ENCODE measurements around the gene SBNO2.

The SBNO2 gene

DNA sequence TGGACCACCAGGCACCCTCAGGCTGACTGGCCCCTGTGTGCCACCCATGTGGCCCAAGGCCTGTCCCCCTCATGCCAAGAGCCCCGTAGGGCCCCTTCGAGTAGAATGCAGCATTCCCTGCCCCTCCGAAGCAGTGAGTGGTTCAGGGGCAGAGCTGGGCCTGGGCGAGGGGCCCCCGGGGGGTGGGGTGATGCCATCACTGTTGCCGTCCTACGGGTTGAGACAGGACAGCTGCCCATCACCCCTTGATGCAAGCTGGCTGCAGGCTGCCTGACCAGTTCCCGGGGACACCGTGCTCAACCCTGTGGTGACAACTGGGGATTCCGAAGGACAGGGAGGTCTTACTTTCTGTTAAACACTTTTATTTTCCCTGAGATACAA, 4.7 kb downstream of the SBNO2 start:
- DNase-seq (ENCODE audit: low read depth): no peak

DNA sequence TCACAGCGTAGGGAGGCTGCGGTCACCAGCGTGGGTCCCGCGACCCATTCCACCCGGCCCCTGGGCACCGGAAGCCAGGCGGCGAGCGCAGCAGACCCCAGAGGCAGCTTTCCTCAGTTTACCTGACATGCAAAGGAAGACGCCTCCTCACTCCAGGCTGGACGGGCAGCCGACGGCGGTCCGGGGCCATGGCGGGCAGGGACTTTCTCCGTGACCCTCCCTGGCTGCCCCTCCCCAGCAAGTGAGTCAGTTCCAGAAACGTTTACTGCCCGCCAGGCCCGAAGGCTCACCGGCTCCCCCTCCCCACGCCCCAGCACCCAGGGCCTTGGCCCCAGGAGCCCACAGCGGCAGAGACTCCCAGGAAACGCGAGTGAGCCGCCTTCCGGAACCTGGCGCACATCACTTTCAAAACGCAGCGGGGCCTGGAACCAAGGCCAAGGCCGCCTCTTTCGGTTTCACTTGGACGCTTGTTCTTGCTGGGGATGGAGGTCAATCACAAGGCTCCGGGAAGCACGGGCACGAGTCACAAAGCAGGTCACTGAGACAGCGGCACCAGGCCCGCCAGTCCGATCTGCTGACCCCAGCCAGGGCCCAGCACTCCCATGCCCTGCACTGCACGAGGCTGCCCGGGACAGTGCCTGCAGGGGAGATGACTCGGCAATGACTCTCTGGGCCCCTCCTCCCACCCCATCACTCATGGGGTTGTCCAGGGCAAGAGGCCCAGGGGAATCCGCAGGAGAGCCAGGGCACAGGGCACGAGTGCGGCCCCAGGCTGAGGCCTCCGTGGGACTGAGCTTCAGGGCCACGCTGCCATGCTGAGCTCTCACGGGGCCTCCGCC, 5.3 kb downstream of the SBNO2 start:
- DNase-seq (ENCODE audit: low read depth): peak; percentile 62

DNA sequence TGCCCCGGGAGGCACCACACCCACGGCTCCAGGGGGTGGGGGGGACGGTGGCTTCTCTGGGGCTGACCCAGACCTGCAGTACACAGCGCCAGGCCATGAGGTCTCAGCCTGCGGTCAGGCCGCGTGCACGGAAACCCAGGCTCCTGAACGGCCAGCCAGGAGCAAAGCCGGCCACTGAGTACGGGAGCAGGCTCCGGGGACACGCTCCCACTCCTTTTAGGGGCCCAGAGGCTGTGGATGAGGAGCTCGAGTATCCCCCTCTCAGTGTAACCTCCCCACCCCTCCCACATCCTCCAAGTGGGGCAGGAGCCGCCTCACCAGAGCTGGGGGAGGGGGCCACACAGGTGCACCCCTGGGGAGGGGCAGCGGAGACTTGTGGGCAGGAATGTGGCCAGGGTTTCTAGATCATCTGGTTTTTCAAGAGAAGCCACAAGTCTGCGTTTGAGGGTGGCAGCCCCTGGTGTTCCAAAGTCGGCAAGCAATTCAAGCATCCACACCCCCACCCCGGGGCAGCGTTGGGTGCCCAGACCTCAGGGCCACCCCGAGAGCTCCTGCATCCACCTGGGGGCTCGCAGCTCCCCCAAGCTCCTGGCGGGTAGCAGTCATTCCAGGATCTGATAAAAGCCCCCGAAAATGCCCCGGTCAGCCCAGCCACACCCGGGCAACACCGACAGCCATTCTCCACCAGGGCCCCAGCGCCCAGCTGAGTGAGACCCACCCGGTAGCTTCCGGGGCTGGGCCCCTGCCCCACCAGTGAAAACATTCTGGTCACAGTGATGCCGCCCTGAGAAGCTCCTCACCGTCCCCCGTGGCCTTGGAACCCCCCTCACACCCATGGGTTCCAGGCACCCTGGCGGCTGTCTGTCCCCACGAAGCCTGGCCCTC, 6.1 kb downstream of the SBNO2 start:
- no peak for DNase-seq (ENCODE audit: low read depth)

DNA sequence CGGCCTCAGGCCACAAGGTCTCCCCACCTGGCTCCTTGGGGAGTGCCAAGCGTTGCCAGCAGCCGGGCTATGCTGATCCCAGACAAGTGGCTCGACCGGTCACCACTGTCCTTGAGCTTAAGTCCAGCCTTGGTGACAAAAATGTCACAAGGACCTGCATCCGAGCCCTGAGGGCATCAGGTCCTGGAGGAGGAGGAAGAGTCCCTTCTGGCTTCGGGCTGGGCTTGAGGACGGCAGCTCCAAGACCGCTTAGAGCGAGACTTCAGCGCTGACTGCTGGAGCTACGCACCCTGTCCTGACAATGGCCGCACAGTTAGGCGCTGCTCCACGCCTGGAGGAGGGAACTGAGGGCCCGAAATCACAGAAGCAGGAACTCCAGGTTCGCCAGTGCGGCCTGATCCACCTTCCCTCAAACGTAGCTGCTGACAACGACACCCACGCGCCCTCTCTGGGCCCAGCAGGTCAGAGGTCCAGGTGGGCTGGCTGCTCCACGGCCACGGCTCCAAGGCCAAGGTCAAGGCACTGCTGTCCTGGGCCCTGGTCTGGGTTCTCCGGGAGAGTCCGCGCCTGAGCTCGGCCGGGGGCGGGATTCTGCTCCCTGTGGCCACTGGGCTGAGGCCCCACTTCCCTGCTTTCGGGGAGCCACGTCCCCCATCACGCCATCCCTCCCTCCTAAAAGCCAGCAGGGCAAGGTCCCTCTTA, 7.0 kb downstream of the SBNO2 start:
- DNase-seq (ENCODE audit: low read depth): no peak

DNA sequence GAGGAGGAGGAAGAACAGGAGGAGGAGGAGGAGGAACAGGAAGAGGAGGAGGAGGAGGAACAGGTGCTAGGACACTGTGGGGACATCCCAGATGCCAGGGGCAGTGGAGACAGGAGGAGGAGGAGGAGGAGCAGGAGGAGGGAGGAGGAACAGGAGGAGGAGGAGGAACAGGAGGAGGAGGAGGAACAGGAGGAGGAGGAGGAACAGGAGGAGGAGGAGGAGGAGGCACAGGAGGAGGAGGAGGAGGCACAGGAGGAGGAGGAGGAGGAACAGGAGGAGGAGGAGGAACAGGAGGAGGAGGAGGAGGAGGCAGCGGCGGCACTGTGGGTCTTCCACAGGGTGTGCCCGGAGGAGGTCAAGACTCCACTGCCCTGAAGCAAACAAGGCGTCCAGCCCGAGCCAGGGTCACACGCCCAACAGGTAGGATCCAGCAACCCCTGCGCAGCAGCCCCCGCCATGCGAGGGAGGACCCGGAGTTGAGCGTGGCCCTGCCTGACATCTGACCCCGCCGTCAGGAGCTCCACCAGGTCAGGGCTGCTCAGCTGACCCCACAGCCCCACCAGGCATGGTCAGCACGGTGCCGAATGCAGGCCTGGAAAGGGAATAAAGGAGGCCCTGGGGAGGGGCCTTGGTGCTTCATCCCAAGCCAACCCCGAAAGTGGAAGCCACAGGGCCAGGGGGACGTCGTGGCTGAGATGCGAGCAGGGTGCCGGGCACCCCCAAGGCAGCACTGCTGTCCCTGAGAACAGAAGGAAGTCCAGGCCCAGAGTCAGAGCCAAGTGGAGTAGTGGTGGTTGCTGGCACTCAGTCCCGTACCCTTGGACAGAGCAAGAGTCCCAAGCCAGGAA, 9.2 kb downstream of the SBNO2 start:
- DNase-seq (ENCODE audit: low read depth): no peak

DNA sequence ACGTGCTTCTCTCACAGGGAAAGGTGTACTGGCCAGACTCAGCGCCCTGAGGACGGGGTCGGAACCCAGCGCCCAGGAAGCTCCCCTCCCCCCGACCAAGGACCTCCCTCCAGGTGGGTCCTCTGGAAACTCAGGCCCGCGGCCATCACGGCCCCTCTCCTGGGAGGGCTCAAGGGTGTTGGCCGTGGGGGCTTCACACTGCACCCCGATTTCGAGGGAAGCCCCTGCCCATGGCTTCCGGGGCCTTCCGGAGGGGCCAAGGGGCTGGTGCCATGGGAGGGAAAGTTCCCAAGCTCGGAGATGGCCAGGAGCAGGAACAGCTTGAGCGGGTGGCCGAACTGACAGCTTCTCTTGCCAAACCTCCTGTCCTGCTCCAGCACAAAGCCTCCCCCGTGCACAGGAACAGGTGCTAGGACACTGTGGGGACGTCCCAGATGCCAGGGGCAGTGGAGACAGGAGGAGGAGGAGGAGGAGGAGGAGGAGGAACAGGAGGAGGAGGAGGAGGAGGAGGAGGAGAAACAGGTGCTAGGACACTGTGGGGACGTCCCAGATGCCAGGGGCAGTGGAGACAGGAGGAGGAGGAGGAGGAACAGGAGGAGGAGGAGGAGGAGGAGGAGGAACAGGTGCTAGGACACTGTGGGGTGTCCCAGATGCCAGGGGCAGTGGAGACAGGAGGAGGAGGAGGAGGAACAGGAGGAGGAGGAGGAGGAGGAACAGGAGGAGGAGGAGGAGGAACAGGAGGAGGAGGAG, 10.0 kb downstream of the SBNO2 start:
- no peak for DNase-seq (ENCODE audit: low read depth)

DNA sequence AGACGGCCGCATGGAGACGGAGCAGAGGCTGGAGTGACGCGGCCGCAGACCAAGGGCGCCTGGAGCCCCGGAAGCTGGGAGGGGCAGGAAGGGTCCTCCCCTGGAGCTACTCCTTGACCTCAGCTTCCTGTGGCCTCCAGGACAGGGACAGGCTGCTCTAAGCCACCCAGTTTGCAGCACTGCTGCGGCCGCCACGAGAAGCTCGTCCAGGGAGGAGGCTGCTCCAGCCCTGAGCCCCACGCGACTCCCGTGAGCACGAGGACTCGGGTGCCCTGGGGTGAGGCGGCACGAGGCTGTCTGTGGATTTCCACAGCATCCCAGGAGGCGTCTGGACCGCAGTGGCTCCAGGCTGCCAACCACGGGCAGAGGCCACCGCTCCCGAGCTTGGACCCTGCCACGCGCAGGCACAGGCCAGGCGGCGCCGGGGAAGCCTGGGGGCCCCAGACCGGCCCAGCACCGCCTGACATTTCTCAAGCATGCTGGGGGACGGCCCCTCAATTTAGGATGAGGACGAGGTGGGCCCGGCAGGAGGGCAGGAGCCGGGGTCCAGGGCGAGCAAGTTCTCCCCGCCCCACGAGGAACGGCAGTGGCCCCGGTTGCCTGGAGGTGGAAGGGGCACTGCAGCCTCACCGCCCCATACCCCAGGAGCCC, 10.7 kb downstream of the SBNO2 start:
- no peak for DNase-seq (ENCODE audit: low read depth)

DNA sequence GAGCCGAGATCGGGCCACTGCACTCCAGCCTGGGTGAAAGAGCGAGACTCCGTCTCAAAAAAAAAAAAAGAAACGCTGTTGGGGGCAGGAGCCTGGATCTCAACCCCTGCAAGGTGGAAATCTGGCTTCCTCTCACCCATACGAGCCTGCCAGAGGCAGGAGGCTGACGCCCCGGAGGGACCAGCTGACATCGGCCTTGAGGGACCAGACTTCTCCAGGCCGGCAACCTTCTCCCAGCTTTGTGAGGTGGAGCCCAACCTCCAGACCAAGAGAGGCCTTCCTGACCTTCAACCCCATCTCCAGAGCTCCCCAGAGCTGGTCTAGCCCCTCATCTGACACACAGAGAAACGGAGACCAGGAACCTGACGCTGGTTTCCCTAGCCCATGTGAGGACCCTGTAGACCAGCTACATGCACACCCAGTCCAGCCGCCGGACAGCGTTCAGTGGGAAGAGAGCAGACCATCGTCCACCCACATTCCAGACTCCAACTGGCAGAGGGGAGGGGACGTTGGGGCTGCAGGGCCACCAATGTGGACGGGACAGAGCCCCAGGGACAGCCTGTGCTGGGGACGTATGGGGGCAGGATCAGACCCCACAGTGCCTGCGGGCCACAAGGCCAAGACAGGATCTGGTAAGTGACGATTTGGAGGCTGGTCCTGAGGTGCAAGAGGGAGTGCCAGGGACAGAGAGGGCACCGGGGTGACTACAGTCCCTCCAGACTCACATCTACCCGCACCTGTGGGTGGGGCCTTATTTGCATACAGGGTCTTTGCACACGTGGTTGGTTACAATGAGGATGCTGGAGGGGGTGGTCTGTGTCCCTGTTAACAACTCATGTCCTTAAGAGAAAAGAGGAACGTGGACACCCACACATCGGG, 11.4 kb downstream of the SBNO2 start:
- no peak for DNase-seq (ENCODE audit: low read depth)

DNA sequence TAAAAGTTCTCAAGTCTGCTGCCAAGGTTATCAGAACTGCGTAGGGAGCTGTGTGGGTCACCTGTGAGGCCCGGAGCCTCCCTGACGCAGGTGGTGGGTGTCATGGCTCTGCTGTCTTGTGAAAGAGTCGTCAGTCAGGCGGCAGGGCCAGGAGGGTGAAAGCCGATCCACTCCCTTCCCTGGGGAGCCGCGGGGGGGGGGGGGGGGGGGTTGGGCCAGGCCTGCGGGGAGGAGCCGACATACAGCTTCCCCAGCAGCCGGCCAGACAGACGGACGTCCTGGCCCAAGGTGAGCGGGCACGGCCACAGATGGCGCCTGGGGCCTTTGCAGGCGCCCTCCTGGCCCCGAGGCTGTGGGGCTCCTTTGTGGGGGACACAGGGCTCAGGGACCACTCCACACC, 12.4 kb downstream of the SBNO2 start:
- DNase-seq (ENCODE audit: low read depth): no peak

DNA sequence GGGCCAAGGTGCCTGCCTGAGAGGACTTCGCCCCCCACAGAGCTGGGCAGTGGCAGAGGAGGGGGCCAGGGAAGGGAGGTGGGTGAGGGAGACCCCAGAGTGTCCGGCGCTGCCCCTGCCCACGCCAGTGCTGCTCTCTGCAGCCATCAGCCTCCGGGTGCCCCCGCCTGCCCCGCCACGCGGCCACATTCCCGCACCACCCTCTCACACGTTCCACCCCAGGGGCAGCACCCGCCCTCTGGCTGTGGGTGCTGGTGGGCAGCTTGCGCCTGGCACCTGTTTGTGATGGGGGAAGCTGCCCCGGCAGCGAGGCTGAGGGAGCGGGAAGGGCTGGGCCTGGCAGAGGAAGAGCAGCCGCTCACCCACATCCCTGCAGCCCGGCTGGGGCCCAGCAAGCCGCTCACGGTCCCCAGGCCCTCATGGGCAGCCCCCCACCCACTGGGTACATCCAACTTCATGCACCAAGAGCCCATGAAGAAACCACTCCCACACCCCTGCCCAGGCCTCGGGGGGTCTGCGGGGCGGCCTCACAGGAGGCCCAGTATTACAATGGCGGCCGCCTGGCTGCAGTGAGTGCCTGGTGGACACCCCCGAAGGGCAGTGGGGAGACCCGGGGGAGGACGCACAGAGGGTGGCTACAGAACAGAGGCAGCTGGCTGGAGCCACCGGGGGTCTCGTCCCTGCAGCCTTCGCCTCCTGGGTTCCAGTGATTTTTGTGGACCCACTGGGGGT, 14.0 kb downstream of the SBNO2 start:
- no peak for DNase-seq (ENCODE audit: low read depth)

DNA sequence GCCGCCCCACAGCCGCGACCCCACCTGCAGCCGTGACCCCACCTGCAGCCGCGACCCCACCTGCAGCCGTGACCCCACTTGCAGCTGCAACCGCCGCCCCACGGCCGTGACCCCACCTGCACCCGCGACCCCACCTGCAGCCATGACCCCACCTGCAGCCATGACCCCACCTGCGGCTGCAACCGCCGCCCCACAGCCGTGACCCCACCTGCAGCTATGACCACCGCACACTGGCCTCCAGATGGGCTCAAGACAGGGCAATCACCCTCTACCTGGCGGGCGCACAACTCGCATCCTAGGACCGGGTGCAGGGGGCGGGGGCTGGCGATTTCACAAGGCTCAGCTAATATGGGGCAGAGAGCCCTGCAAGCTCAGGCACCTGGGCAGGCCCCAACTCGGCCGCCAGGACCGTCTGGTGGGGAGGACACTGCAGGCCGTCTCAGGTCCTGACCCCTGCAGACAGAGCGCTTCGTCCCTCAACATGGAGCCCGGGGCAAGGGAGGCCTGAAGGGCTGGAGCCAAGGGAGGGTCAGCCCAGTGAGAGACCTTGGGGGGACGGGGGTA, 15.1 kb downstream of the SBNO2 start:
- no peak for DNase-seq (ENCODE audit: low read depth)

DNA sequence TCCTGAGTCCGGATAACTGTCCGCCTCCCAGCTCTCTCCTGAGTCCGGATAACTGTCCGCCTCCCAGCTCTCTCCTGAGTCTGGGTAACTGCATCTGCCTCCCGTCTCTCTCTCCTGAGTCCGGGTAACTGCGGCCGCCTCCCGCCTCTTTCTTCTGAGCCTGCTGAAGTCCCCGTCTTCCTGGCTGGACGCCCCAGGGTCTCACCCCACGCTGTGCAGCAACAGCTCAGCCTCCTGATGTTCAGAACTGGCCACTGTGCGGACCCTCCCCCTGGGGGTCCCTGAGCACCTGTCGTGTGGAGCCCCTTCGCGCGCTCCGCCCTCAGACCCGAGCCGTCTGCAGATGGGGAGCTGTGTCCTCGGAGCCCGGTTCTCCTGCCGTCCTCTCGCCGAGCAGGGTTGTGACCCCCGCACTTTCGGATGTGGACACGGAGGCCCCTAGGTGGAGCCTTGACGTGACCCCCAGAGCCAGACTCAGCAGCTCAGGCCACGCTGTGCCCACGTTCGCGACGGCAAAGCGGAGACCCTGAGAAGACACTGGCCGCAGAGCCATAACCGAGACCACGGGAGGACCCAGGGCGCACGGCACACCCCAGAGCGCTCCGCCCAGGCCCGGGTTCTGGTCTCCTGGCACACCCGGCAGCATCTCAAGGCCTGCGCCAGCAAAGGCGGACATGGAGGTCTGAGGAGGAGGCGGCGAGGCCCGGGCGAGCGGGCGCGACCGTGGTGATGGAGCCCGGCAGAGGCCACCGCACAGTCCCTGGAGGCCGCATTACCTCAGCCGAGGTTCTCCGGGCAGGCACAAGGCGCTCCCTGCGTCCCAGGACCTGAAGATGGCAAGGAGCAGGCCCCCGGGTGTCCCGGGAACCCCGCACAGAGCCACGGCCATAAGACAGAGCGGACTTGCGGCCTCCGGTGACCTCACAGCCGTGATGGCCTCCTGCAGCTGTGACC, 15.9 kb downstream of the SBNO2 start:
- no peak for DNase-seq (ENCODE audit: low read depth)

DNA sequence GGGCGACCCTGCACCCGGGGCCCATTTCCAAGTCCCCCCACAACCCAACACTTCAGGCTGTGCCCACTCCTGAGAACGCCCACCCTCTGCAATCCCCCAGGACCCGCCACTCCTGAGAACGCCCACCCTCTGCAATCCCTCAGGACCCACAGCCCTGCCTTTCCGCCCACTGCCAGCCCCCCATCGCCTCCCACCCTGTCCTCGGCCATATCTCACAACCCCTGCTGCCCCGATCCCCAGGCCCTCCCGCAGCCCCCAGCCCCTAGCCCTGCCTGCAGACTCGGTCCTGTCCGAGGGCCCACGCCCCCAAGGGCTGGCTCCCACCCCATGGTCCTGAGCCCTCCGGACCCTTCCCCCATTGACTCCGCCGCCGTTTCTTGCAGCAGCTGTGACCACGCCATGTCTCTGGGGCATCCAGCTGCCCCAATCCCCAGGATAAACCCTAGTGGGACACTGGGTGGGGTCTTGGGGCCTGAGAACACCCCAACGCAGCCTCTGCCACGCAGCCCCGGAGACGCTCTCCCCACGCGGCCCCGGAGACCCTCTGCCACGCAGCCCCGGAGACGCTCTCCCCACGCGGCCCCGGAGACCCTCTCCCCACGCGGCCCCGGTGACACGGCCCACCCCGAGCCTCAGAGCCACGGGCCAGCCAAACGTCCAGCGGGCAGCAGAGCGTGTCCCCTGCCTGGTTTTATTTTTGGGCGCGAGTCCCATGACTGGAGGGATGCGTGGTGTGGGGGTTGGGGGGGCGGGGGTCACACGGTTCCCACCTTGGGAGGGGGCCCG, 17.0 kb downstream of the SBNO2 start:
- no peak for DNase-seq (ENCODE audit: low read depth)

DNA sequence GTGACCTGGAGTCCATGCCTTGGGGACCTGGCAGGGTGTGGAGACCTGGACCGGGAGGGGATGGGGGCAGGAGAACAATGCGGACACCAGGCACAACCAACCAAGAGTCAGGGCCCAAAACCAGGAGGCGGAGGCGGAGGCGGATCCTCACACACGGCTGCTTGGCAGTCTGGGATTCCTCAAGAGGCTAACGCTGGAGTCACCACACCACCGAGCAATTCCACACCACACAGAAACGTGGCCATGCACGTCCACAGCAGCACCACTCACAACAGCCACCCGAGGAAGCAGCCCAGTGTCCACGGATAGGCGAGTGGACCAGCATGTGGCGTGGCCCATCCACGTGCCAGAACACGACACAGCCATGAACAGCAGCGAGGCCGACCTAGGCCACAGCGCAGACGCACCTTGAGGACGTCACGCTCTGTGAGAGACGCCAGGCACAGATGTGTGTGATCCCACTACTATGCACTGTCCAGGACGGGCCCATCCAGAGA, 17.7 kb downstream of the SBNO2 start:
- no peak for DNase-seq (ENCODE audit: low read depth)

DNA sequence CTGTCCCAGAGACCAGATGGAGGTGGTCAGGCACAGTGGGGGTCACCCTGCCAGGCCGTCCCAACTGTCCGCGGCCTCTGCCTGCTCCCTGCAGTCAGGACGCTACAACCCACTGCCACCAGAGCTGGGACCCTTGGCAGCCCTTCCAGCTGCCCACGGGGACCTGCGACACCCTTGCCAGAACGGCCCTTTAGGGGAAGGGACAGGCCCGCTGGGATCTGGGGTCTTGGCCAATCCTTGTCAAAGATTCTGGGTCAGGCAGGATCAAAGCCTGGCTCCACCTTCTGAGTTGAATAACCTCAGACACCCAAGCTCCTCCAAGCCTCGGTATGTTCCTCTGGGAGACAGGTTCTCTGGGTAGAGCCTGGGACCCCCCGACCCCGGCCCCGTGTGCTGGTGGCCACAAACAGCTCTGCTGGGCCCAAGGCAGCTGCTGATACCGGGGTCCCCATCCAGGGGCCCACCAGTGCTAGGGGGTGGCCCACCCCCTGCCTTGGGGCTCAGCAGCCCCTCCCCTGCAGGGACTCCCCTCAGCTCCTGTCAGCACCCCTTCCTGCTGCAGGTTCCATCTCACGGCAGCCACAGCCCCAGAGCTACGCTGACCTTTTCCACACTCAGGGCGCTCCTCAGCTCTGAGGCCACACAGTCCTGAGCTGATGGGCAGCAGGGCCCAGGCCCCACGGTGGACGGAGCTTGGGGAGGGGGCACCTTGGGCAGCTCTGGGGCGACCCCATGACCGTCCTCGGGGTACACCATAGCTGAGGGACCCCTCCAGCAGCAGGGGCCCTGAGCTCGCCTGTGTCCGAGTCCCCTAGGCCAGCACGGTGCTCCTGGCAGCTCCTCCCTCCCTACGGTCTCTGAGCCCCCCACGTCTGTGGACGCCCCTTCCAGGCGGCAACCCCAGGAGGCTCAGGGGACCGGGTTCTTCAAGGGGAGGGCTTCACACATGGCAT, 18.4 kb downstream of the SBNO2 start:
- DNase-seq (ENCODE audit: low read depth): no peak

All from GM04504 (cell line).